Measurements from ENCODE around the gene JAM2. TPM values are rescaled to one million over a fixed set of nuclear protein-coding genes. Genes with fewer than 3 reads are reported as not detected.

The JAM2 gene
- total RNA-seq, 1 experiment from 2014 or later = 0.15 TPM

DNA sequence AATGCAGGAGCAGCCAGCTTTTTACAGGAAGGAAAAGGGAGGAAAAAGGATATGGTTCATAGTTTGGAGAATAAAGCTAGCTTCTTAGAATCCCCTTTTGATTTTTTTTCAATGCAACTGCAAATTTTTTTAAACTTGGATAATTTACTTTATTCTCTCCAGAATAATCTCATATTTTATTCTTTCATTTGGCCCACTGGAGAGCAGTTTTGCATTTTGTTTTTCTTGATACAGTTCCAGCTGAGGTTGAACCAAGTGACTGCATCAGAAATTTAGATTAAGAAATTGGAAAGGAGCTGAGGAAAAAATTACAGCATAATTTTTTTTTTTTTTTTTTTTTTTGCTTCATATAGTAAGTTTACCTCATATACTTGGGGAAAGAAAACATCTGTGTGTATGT, 118.5 kb downstream of the JAM2 start:
- Histone ChIP-seq H3K9ac (ENCODE audit: low read length) (no peak overlapping the region), H3K4me2 (ENCODE audit: low read length) (no peak overlapping the region), H3K4me1 (ENCODE audit: control insufficient read depth in 1 of 2, insufficient read depth in 2 of 2, low read length in 2 of 2) (no peaks in the 10 kb centered on the region), H3K36me3 (ENCODE audit: control insufficient read depth in 1 of 2, insufficient read depth in 2 of 2, low read length in 2 of 2) (peaks cover 10 to 27% of the 10 kb centered on the region in 2 experiments; a peak in 3 of 4 replicates), H2AFZ (ENCODE audit: low read depth, low read length, poor library complexity, severe bottlenecking) (no peak overlapping the region), H4K20me1 (ENCODE audit: insufficient read depth) (no peaks in the 10 kb centered on the region), H3K27me3 (ENCODE audit: insufficient read depth, low read length) (no peaks in the 10 kb centered on the region), H3K9me2 (ENCODE audit: insufficient read depth) (no peaks in the 10 kb centered on the region), H3K4me3 (replicated peaks in 1 of 2; ENCODE audit: low read depth in 1 of 2, low read length in 2 of 2) (no peak overlapping the region), H3K27ac (ENCODE audit: low read depth, low read length) (no peak overlapping the region), H3K79me2 (ENCODE audit: insufficient read depth, low read length) (no peaks in the 10 kb centered on the region), H3K9me3 (ENCODE audit: control insufficient read depth in 1 of 2, insufficient read depth in 1 of 2, low read depth in 1 of 2, low read length in 2 of 2) (no peaks in the 10 kb centered on the region)
- ChIA-PET RAD21 (ENCODE audit: low non-redundant PET in 1 of 2, low total read pairs in 2 of 2, uncharacterized antibody in 2 of 2, unreplicated experiment in 2 of 2) (no interaction called here), CTCF (interaction anchor here (1.1 kb wide), 1 partner anchor 48 kb away, joined by 3 read pairs; no protein-coding TSS in a partner anchor), POLR2A (no interaction called here)
- intact Hi-C loops (cut with micrococcal nuclease) = no loop called here
- no TSS peak for BruUV-seq (replicated peaks)
- ATAC-seq (no peak), DNase-seq (ENCODE audit: low read depth, low spot score) (no peak)
- TF ChIP-seq JUND (IDR thresholded peaks at IDR 0.05) = no peak
- TF ChIP-seq EZH2phosphoT487 (IDR thresholded peaks at IDR 0.05; ENCODE audit: borderline replicate concordance) = no peak
- TF ChIP-seq ZNF274 (IDR thresholded peaks at IDR 0.05; ENCODE audit: low read depth, low read length) = no peak
- no peak for TF ChIP-seq CBX3 (IDR thresholded peaks at IDR 0.05; ENCODE audit: low read depth)
- TF ChIP-seq POLR2A (IDR thresholded peaks at IDR 0.05; ENCODE audit: borderline replicate concordance, extremely low read depth, insufficient read depth, insufficient read length) = no peak

- RAD21 ChIA-PET (ENCODE audit: low non-redundant PET in 1 of 2, low total read pairs in 2 of 2, uncharacterized antibody in 2 of 2, unreplicated experiment in 2 of 2) = no interaction called here
- H3K79me2 ChIP-seq (ENCODE audit: insufficient read depth, low read length) = no peaks in the 10 kb centered on the region
- no peak overlapping the region for H3K27ac ChIP-seq (ENCODE audit: low read depth, low read length)
- H3K27me3 ChIP-seq (ENCODE audit: insufficient read depth, low read length) = no peaks in the 10 kb centered on the region
- H3K4me1 ChIP-seq (ENCODE audit: control insufficient read depth in 1 of 2, insufficient read depth in 2 of 2, low read length in 2 of 2) = no peaks in the 10 kb centered on the region
- no peaks in the 10 kb centered on the region for H3K9me2 ChIP-seq (ENCODE audit: insufficient read depth)
- CTCF ChIA-PET = interaction anchor here (1.1 kb wide), 1 partner anchor 42 kb away, joined by 4 read pairs; no protein-coding TSS in a partner anchor
- POLR2A ChIA-PET = no interaction called here
- no peak for ATAC-seq
- H3K36me3 ChIP-seq (ENCODE audit: control insufficient read depth in 1 of 2, insufficient read depth in 2 of 2, low read length in 2 of 2) = peaks cover 10 to 27% of the 10 kb centered on the region in 2 experiments; a peak in 3 of 4 replicates
- H3K4me2 ChIP-seq (ENCODE audit: low read length) = no peak overlapping the region
- H3K9ac ChIP-seq (ENCODE audit: low read length) = no peak overlapping the region
- H3K4me3 ChIP-seq (replicated peaks in 1 of 2; ENCODE audit: low read depth in 1 of 2, low read length in 2 of 2) = no peak overlapping the region
- H4K20me1 ChIP-seq (ENCODE audit: insufficient read depth) = no peaks in the 10 kb centered on the region
- H3K9me3 ChIP-seq (ENCODE audit: control insufficient read depth in 1 of 2, insufficient read depth in 1 of 2, low read depth in 1 of 2, low read length in 2 of 2) = no peaks in the 10 kb centered on the region
- intact Hi-C loops (cut with micrococcal nuclease) = no loop called here
- no TSS peak for BruUV-seq (replicated peaks)
- no peak for DNase-seq (ENCODE audit: low read depth, low spot score)
- no peak overlapping the region for H2AFZ ChIP-seq (ENCODE audit: low read depth, low read length, poor library complexity, severe bottlenecking)
- TF ChIP-seq SIN3A (IDR thresholded peaks at IDR 0.05; ENCODE audit: low read depth) = no peak
- no peak for TF ChIP-seq FOSL1 (IDR thresholded peaks at IDR 0.05; ENCODE audit: low read depth)
- no peak for TF ChIP-seq EGR1 (IDR thresholded peaks at IDR 0.05; ENCODE audit: low read depth)
- TF ChIP-seq RAD21 (IDR thresholded peaks at IDR 0.05; ENCODE audit: low read depth) = no peak
- no peak for TF ChIP-seq EZH2phosphoT487 (IDR thresholded peaks at IDR 0.05; ENCODE audit: borderline replicate concordance)
- TF ChIP-seq, protein P1, sequence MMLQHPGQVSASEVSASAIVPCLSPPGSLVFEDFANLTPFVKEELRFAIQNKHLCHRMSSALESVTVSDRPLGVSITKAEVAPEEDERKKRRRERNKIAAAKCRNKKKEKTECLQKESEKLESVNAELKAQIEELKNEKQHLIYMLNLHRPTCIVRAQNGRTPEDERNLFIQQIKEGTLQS (IDR thresholded peaks at IDR 0.05) = no peak
- no peak for TF ChIP-seq YY1 (IDR thresholded peaks at IDR 0.05; ENCODE audit: extremely low read depth, insufficient replicate concordance, low read depth, low read length)
- TF ChIP-seq, protein P2, sequence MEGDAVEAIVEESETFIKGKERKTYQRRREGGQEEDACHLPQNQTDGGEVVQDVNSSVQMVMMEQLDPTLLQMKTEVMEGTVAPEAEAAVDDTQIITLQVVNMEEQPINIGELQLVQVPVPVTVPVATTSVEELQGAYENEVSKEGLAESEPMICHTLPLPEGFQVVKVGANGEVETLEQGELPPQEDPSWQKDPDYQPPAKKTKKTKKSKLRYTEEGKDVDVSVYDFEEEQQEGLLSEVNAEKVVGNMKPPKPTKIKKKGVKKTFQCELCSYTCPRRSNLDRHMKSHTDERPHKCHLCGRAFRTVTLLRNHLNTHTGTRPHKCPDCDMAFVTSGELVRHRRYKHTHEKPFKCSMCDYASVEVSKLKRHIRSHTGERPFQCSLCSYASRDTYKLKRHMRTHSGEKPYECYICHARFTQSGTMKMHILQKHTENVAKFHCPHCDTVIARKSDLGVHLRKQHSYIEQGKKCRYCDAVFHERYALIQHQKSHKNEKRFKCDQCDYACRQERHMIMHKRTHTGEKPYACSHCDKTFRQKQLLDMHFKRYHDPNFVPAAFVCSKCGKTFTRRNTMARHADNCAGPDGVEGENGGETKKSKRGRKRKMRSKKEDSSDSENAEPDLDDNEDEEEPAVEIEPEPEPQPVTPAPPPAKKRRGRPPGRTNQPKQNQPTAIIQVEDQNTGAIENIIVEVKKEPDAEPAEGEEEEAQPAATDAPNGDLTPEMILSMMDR (IDR thresholded peaks at IDR 0.05 in 2 of 3, conservative IDR thresholded peaks at IDR 0.05 in 1 of 3; ENCODE audit: borderline replicate concordance in 1 of 3, insufficient read depth in 1 of 3, low read depth in 2 of 3, low read length in 2 of 3) = no peak
- TF ChIP-seq MAX (IDR thresholded peaks at IDR 0.05) = no peak
- no peak for TF ChIP-seq EZH2 (IDR thresholded peaks at IDR 0.05)
- TF ChIP-seq ELF1 (IDR thresholded peaks at IDR 0.05; ENCODE audit: borderline replicate concordance, low read depth) = no peak
- TF ChIP-seq JUND (IDR thresholded peaks at IDR 0.05) = no peak
- TF ChIP-seq POLR2A (IDR thresholded peaks at IDR 0.05; ENCODE audit: borderline replicate concordance, extremely low read depth, insufficient read depth, insufficient read length) = no peak
- TF ChIP-seq ZFX (IDR thresholded peaks at IDR 0.05) = no peak
- no peak for TF ChIP-seq SP1 (IDR thresholded peaks at IDR 0.05; ENCODE audit: low read depth)
- TF ChIP-seq ZBTB33 (IDR thresholded peaks at IDR 0.05; ENCODE audit: extremely low read depth, insufficient replicate concordance, low read length) = no peak
Observed at GRCh38 chr21:25759573-25759972, 120.5 kb downstream of the JAM2 start.

Data from HCT116 (cell line).